Measurements from ENCODE around the gene IL17RA.

IL17RA gene

DNA sequence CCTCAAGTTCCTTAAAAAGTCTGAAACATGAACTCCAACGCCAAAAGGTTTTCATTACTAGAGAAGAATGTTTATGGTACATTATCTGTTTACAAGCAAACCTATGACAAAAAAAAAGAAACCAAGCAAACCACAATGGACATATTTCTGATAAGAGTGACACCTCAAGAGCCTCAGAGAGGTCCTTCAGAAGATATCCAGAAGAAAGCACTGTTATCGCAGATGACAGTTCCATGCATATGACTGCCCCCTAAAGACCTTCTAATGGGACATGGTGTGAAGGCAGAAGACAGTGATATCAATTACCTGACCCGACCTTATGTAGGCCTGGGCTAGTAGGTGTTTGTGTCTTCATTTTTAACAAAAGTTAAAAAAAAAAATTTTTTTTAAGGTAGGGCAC lies 71.1 kb downstream of the IL17RA start:
- DNase-seq (ENCODE audit: low read depth in 2 of 2): no peak
- no peak overlapping the region for H3K4me3 ChIP-seq (replicated peaks in 1 of 2; ENCODE audit: low read depth in 2 of 2, low read length in 2 of 2)
- TF ChIP-seq, protein P1, sequence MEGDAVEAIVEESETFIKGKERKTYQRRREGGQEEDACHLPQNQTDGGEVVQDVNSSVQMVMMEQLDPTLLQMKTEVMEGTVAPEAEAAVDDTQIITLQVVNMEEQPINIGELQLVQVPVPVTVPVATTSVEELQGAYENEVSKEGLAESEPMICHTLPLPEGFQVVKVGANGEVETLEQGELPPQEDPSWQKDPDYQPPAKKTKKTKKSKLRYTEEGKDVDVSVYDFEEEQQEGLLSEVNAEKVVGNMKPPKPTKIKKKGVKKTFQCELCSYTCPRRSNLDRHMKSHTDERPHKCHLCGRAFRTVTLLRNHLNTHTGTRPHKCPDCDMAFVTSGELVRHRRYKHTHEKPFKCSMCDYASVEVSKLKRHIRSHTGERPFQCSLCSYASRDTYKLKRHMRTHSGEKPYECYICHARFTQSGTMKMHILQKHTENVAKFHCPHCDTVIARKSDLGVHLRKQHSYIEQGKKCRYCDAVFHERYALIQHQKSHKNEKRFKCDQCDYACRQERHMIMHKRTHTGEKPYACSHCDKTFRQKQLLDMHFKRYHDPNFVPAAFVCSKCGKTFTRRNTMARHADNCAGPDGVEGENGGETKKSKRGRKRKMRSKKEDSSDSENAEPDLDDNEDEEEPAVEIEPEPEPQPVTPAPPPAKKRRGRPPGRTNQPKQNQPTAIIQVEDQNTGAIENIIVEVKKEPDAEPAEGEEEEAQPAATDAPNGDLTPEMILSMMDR (IDR thresholded peaks at IDR 0.05; ENCODE audit: low read depth, low read length): no peak

DNA sequence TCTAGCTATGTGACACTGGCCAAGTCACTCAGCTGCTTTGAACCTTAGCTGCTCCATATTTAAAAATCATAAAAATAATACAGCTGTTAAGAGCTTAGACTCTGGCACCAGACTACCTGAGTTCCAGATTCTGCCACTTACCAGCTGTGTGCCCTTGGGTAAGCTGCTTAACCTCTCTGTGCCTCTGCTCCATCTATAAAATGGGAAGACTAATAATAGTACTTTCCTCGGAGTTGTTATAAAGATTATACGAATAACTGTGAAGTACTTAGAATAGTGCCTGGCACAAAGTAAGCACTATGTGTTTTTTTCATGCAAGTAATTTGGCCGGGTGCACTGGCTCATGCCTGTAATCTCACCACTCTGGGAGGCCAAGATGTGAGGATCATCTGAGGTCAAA lies 72.9 kb downstream of the IL17RA start:
- DNase-seq (ENCODE audit: low read depth in 2 of 2): no peak
- TF ChIP-seq, protein P1 (IDR thresholded peaks at IDR 0.05; ENCODE audit: low read depth, low read length): no peak
- H3K4me3 ChIP-seq (replicated peaks in 1 of 2; ENCODE audit: low read depth in 2 of 2, low read length in 2 of 2): peak overlapping the region in 1 of 2 donors; percentile 65

DNA sequence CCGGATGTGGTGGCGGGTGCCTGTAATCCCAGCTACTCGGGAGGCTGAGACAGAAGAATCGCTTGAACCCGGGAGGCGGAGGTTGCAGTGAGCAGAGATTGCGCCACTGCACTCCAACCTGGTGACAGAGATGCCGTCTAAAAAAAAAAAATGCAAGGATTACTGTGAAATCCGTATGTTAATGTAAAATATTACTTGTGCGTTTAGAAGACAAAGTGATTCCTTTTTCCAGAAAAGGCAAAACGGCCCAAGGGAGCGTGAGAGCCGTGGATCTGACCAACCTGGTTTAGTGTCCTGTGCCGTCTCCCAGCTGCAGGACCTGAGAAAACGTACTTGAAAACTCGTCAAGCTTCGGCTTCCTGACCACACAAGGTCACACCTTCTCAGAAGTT lies 73.4 kb downstream of the IL17RA start:
- TF ChIP-seq, protein P1 (IDR thresholded peaks at IDR 0.05; ENCODE audit: low read depth, low read length): no peak
- DNase-seq (ENCODE audit: low read depth in 2 of 2): no peak
- H3K4me3 ChIP-seq (replicated peaks in 1 of 2; ENCODE audit: low read depth in 2 of 2, low read length in 2 of 2): peak overlapping the region; percentile 65 to 68

DNA sequence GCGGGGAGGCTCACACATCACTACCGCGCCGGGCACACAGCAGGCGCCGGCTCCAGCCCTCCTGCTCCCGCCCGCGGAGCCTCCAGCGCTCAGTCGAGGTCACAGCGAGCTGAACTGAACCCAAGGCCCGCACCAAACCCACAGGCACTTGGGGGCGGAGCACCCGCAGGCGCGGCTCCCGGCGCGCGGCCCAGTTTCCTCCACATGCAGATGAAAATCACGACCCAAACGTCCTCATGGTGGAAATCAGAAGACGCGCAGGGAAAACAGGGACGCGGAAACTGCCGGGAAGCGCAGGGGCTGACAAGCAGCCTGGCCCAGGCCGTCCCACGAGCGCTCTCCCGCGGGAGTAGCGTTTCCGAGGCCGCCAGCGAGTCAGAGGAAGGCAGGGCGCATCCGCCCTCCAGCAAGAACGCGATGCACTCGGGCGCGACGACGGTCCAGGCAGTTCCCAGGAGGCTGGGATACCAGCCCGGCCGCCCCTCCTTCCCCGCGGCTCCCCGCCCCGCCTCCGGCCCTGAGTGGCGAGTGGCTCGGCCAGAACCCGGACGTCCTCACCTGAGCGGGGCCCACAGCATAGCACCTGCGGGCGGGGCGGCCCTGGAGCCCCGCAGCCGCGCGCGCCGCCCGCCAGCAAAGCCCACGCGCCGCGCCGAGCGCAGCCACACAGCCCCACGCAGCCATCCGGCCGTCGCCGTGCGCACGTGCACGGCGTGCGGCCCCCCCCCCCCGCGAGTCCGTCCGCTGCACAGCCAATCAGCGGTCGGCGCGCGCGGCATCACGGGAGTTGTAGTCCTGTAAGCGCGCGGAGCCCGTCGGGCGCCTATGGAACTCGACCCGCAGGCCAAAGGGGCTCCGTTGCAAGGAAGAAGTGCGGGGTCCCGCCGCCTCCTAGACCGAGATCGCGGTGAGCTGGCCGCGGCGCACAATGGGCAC lies 74.0 kb downstream of the IL17RA start, which contains the start of gene HDHD5:
Gene HDHD5, minus strand, starts transcription at position 710 of the 936 bp plus-strand sequence. Its CDS starts 26 bp downstream, at position 684.
- TF ChIP-seq, protein P1 (IDR thresholded peaks at IDR 0.05; ENCODE audit: low read depth, low read length): no peak
- DNase-seq (ENCODE audit: low read depth in 2 of 2): peak; percentile 86 to 91
- peak within 1 kb of the TSS; percentile 65 to 68 for H3K4me3 ChIP-seq (replicated peaks in 1 of 2; ENCODE audit: low read depth in 2 of 2, low read length in 2 of 2)

DNA sequence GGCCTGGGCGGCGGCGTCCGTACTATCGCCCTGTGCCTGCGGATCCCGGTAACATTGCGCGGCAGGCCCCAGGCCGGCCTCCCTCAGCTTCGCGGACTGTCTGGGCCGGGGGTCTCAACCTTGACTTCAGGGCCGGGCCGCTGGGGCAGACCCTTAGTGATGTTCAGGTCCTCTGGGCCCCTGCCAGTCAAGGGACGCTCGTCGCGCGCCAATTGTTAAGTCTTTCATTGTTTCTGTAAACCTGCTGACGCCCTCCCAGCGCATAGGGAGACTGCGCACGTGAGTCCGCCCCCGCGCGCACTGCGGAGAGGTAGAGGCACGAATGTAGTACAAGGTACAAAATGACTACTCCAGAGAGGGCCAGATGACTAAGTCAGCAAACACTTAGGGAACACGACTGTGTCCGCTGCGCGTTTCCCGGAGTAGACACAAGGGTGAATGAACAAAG lies 74.7 kb downstream of the IL17RA start:
- TF ChIP-seq, protein P1 (IDR thresholded peaks at IDR 0.05; ENCODE audit: low read depth, low read length): no peak

DNA sequence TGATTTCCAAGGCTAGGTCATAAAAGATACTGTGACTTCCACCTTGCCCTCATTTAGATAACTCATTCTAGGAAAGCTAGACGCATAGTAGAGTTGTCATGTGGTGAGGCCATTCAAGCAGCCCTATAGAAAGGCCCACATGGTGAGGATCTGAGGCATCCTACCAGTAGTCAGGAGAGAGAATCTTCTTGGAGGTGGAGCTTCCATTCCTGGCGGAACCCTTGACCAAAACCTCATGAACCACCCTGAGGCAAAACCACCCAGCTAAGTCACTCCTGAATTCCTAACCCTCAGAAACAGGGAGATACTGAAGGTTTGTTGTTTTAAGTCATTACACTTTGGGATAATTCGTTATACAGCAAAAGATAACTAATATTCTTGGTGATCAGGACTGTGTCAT lies 77.2 kb downstream of the IL17RA start:
- TF ChIP-seq, protein P1 (IDR thresholded peaks at IDR 0.05; ENCODE audit: low read depth, low read length): no peak
- no peak for DNase-seq (ENCODE audit: low read depth in 2 of 2)
- H3K4me3 ChIP-seq (replicated peaks in 1 of 2; ENCODE audit: low read depth in 2 of 2, low read length in 2 of 2): no peak overlapping the region

More for the DNA sequence above, 74.7 kb downstream of the IL17RA start:
- DNase-seq (ENCODE audit: low read depth in 2 of 2): peak; percentile 45 to 60
- peak overlapping the region; percentile 64 to 65 for H3K4me3 ChIP-seq (replicated peaks in 1 of 2; ENCODE audit: low read depth in 2 of 2, low read length in 2 of 2)
